Measurements from ENCODE around the gene KISS1. TPM values are rescaled to one million over a fixed set of nuclear protein-coding genes. Genes with fewer than 3 reads are reported as not detected.

The KISS1 gene
- total RNA-seq, 1 donor from 2014 or later, result not detected

DNA sequence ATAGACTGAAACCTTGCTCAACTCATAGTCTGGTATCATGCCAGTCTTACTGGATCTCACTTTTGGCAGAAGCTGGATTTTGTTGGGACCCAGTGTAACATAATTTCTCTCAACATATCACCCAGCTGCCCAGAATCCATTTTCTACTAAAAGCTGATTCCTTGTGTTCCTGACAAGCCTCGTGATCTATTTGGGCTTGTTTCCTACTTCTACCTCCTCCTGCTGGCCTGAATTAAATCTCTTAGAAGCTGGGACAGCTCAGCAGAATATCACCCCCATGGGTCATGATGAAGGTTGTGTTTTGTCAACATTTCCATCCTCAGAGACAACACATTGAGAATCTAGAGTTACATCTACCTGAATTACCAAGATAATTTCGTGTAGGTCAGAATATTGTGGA, 9.8 kb upstream of the KISS1 start:
- TF ChIP-seq, protein P1, sequence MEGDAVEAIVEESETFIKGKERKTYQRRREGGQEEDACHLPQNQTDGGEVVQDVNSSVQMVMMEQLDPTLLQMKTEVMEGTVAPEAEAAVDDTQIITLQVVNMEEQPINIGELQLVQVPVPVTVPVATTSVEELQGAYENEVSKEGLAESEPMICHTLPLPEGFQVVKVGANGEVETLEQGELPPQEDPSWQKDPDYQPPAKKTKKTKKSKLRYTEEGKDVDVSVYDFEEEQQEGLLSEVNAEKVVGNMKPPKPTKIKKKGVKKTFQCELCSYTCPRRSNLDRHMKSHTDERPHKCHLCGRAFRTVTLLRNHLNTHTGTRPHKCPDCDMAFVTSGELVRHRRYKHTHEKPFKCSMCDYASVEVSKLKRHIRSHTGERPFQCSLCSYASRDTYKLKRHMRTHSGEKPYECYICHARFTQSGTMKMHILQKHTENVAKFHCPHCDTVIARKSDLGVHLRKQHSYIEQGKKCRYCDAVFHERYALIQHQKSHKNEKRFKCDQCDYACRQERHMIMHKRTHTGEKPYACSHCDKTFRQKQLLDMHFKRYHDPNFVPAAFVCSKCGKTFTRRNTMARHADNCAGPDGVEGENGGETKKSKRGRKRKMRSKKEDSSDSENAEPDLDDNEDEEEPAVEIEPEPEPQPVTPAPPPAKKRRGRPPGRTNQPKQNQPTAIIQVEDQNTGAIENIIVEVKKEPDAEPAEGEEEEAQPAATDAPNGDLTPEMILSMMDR (IDR thresholded peaks at IDR 0.05), result no peak
- Histone ChIP-seq H3K36me3 (no peaks in the 10 kb centered on the region), H3K4me3 (no peak overlapping the region), H3K27me3 (no peaks in the 10 kb centered on the region), H3K4me1 (no peaks in the 10 kb centered on the region), H3K27ac (no peak overlapping the region), H3K9me3 (no peaks in the 10 kb centered on the region)
- intact Hi-C loops (cut with DNase I), result loop anchor here (2.0 kb wide), 1 partner anchor 43 kb away; no protein-coding TSS in a partner anchor
- DNase-seq (ENCODE audit: low spot score in 2 of 2), result no peak

DNA sequence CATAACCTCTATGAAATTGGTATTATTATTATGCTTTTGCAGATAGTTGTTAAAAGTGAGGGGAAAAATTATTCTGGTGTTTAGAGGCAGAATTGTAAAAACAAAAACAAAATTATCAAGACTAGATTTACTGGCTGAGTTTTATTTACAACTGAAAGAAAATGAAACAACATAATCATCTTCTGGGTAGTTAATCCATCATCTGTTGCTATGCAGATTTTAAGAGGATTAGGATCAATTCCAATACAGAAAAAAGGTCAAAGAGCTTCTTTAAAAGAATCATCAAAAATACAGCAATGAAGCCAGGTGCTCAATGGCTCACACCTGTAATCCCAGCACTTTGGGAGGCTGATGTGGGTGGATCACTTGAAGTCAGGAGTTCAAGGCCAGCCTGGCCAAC, 9.2 kb upstream of the KISS1 start:
- Histone ChIP-seq H3K27ac (no peak overlapping the region), H3K27me3 (no peaks in the 10 kb centered on the region), H3K9me3 (no peaks in the 10 kb centered on the region), H3K36me3 (no peaks in the 10 kb centered on the region), H3K4me1 (no peaks in the 10 kb centered on the region), H3K4me3 (no peak overlapping the region)
- intact Hi-C loops (cut with DNase I), result no loop called here
- no peak for DNase-seq (ENCODE audit: low spot score in 2 of 2)
- TF ChIP-seq, protein P1 (IDR thresholded peaks at IDR 0.05), result no peak

DNA sequence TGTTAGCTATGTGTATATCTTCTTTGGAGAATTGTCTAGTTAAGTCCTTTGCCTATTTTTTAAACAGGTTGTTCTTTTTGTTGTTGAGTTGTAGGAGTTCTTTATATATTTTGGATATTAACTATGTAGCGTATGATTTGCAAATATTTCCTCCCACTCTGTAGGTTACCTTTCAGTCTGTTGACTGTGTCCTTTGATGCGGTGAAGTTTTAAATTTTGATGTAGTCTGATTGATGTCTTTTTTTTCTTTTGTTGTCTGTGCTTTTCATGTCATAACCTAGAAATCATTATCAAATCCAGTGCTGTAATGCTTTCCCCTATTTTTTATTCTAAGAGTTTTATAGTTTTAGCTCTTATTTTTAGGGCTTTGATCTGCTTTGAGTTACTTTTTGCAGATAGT, 8.7 kb upstream of the KISS1 start:
- no peaks in the 10 kb centered on the region for H3K9me3 ChIP-seq
- no peaks in the 10 kb centered on the region for H3K36me3 ChIP-seq
- no peaks in the 10 kb centered on the region for H3K27me3 ChIP-seq
- no peaks in the 10 kb centered on the region for H3K4me1 ChIP-seq
- no peak overlapping the region for H3K27ac ChIP-seq
- intact Hi-C loops (cut with DNase I), result no loop called here
- H3K4me3 ChIP-seq, result no peak overlapping the region
- TF ChIP-seq, protein P1 (IDR thresholded peaks at IDR 0.05), result no peak
- DNase-seq (ENCODE audit: low spot score in 2 of 2), result no peak

DNA sequence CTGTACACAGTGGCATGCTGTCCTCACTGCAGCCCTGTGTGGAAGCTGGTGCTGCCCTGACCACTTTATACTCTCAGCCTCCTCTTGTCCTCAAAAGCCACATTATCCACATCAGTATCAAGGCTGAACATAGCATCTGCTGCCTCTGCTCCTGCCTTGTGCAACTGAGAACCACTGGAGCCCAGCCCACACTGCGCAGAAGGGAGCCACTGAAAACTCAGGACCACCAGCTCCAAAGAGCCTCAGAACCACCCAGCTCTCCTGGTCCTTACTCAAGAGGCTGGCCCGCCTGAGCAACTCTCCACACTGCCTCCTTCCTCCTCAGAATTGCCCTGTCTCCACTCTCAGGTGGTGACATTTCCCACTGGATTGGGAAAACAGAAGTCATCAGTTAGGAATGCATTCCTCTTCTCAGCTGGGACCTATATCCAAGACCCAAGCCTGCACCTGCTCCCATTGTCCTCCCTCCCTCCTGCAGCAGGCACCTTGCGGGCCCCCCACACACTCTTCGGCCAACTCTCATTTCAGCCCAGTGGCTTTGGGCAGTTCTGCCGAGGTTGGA, 7.0 kb upstream of the KISS1 start:
- TF ChIP-seq, protein P1 (IDR thresholded peaks at IDR 0.05), result no peak
- no peak overlapping the region for H3K4me3 ChIP-seq
- no peak overlapping the region for H3K27ac ChIP-seq
- no peaks in the 10 kb centered on the region for H3K27me3 ChIP-seq
- H3K4me1 ChIP-seq, result no peaks in the 10 kb centered on the region
- H3K36me3 ChIP-seq, result no peaks in the 10 kb centered on the region
- intact Hi-C loops (cut with DNase I), result no loop called here
- H3K9me3 ChIP-seq, result no peaks in the 10 kb centered on the region
- DNase-seq (ENCODE audit: low spot score in 2 of 2), result no peak

DNA sequence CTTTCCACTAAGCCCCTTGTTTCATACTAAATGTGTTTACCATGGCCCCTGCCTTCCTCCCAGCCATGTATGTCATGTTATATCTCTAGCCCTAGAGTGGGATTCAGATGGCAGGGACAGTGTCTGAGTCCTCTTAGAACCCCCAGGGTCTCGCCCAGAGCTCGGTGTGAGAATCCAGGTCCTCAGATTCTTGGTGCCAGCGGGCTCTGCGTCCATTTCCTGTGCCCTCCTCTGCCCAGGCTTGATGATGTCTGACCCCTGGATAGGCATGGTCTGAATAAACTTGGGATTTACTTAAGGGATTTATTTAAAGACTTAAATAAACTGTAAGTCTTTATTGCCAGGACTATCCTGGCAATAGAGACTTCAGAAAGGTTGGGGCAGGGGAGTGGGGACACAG, 6.2 kb upstream of the KISS1 start:
- no peaks in the 10 kb centered on the region for H3K36me3 ChIP-seq
- no peaks in the 10 kb centered on the region for H3K9me3 ChIP-seq
- no peak for DNase-seq (ENCODE audit: low spot score in 2 of 2)
- no peaks in the 10 kb centered on the region for H3K27me3 ChIP-seq
- intact Hi-C loops (cut with DNase I), result no loop called here
- no peaks in the 10 kb centered on the region for H3K4me1 ChIP-seq
- TF ChIP-seq, protein P1 (IDR thresholded peaks at IDR 0.05), result no peak
- no peak overlapping the region for H3K4me3 ChIP-seq
- H3K27ac ChIP-seq, result no peak overlapping the region
